Calu3 (cell line): Measurements from ENCODE around the gene MAP2K6. TPM values are rescaled to one million over a fixed set of nuclear protein-coding genes. Genes with fewer than 3 reads are reported as not detected.

Experiments
- BruUV-seq: library from RNA; stranded (reverse); fragments of 400-500 nt; replicated peaks from 2 replicates; lab custom pipeline; 2021; lab: Mats Ljungman, UMichigan
- CTCF ChIA-PET: fragments of 300-600 bp; sonication (Branson Sonifier 250); formaldehyde crosslinking; loops from one replicate; lab custom pipeline; 2022; ENCODE audit warnings: antibody characterized with exemption; lab: Charles Lee
- DNase-seq: peaks from one replicate; pipeline ENCODE4 v3.0.0; 2022
- H3K27ac Mint-ChIP-seq: one replicate; pipeline ENCODE4 v1.8.0; 2022; ENCODE audit warnings: mixed read lengths; ENCODE audit not compliant: unreplicated experiment
- H3K27me3 Mint-ChIP-seq: one replicate; pipeline ENCODE4 v1.8.0; 2022; ENCODE audit warnings: mixed read lengths; ENCODE audit not compliant: unreplicated experiment
- H3K36me3 Mint-ChIP-seq: one replicate; pipeline ENCODE4 v1.8.0; 2022; ENCODE audit warnings: mild to moderate bottlenecking, moderate library complexity, mixed read lengths; ENCODE audit not compliant: insufficient read depth, unreplicated experiment
- H3K4me1 Mint-ChIP-seq: one replicate; pipeline ENCODE4 v1.8.0; 2022; ENCODE audit warnings: mild to moderate bottlenecking, low read depth, mixed read lengths; ENCODE audit not compliant: unreplicated experiment
- H3K4me3 Mint-ChIP-seq: one replicate; pipeline ENCODE4 v1.8.0; 2022; ENCODE audit warnings: mild to moderate bottlenecking, low read depth, moderate library complexity, mixed read lengths; ENCODE audit not compliant: unreplicated experiment
- H3K9me3 Mint-ChIP-seq: one replicate; pipeline ENCODE4 v1.8.0; 2022; ENCODE audit warnings: low read depth, mixed read lengths; ENCODE audit not compliant: unreplicated experiment
- CTCF ChIP-seq: fragments of 200-600 bp; IDR thresholded peaks from one replicate; pipeline ENCODE4 v1.8.0; 2022; ENCODE audit warnings: antibody characterized with exemption; ENCODE audit not compliant: unreplicated experiment
- intact Hi-C: fragments of 100-400 bp; cut with micrococcal nuclease; formaldehyde crosslinking; loops from one replicate; pipeline ENCODE4 v1.10.0; 2022; ENCODE audit not compliant: unreplicated experiment
- total RNA-seq: library from RNA; stranded (reverse); gene quantifications from 2 replicates; pipeline ENCODE4 v1.2.3, GENCODE V29; 2022

The MAP2K6 gene
- total RNA-seq, 1 experiment from 2014 or later: 13.0 TPM

- H3K9me3 Mint-ChIP-seq: no peaks in the 10 kb centered on the region
- no peak overlapping the region for H3K4me3 Mint-ChIP-seq
- DNase-seq: no peak
- intact Hi-C loops: no loop called here
- peaks cover 14% of the 10 kb centered on the region for H3K4me1 Mint-ChIP-seq
- no peak overlapping the region for H3K27ac Mint-ChIP-seq
- H3K27me3 Mint-ChIP-seq: no peaks in the 10 kb centered on the region
- H3K36me3 Mint-ChIP-seq: no peaks in the 10 kb centered on the region
- no TSS peak for BruUV-seq
- no peak for TF ChIP-seq CTCF
- CTCF ChIA-PET: interaction anchor here (1.2 kb wide), 1 partner anchor 100 kb away, joined by 3 read pairs; no protein-coding TSS in a partner anchor
Observed at GRCh38 chr17:69425978-69426377, 11.5 kb downstream of the MAP2K6 start.

- Mint-ChIP-seq H3K27ac (no peak overlapping the region), H3K27me3 (no peaks in the 10 kb centered on the region), H3K4me3 (no peak overlapping the region), H3K4me1 (peaks cover 14% of the 10 kb centered on the region), H3K9me3 (no peaks in the 10 kb centered on the region), H3K36me3 (no peaks in the 10 kb centered on the region)
- BruUV-seq: no TSS peak
- no peak for DNase-seq
- CTCF ChIA-PET: no interaction called here
- intact Hi-C loops: no loop called here
- TF ChIP-seq CTCF: no peak
Observed at GRCh38 chr17:69427486-69428197, 13.1 kb downstream of the MAP2K6 start.

GRCh38 chr17:69428252-69428980, 13.9 kb downstream of the MAP2K6 start:
- peaks cover 17% of the 10 kb centered on the region for H3K4me1 Mint-ChIP-seq
- BruUV-seq: no TSS peak
- H3K27ac Mint-ChIP-seq: no peak overlapping the region
- no peak for TF ChIP-seq CTCF
- no peak for DNase-seq
- CTCF ChIA-PET: no interaction called here
- intact Hi-C loops: no loop called here
- H3K36me3 Mint-ChIP-seq: no peaks in the 10 kb centered on the region
- H3K4me3 Mint-ChIP-seq: no peak overlapping the region
- H3K9me3 Mint-ChIP-seq: no peaks in the 10 kb centered on the region
- no peaks in the 10 kb centered on the region for H3K27me3 Mint-ChIP-seq

GRCh38 chr17:69430488-69430887, 16.0 kb downstream of the MAP2K6 start:
- intact Hi-C loops: loop anchor here (5.0 kb wide), 1 partner anchor 37 kb away; no protein-coding TSS in a partner anchor
- Mint-ChIP-seq H3K36me3 (no peaks in the 10 kb centered on the region), H3K4me3 (no peak overlapping the region), H3K4me1 (peaks cover 29% of the 10 kb centered on the region), H3K27me3 (no peaks in the 10 kb centered on the region), H3K27ac (no peak overlapping the region), H3K9me3 (no peaks in the 10 kb centered on the region)
- no peak for TF ChIP-seq CTCF
- BruUV-seq: no TSS peak
- CTCF ChIA-PET: no interaction called here
- DNase-seq: no peak
